NCI-H82 (cell line): ENCODE measurements around the gene FN3K.

ENCODE experiments used
- DNase-seq: peaks from one replicate; lab custom pipeline; 2025; lab: John Stamatoyannopoulos, UW

FN3K gene

DNA sequence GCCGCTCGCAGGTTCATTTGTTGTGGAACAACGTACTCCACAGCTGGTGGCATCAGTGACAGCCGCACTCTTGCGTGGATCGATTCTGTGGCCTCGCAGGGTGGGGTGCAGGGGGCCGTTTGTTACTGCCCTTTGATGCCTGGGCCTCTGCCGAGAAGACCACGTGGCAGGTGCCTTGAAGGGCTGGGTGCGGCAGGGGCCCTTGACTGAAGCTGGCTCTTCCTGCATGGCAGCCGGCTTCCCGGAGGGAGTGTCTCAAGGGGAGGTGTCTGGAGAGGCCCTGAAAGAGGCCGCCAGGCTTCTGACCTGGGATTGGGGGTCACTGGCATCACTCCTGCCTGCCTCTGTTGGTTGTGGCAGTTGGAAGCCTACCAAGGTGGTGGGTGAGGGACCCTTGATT lies 60.2 kb downstream of the FN3K start:
- no peak for DNase-seq

DNA sequence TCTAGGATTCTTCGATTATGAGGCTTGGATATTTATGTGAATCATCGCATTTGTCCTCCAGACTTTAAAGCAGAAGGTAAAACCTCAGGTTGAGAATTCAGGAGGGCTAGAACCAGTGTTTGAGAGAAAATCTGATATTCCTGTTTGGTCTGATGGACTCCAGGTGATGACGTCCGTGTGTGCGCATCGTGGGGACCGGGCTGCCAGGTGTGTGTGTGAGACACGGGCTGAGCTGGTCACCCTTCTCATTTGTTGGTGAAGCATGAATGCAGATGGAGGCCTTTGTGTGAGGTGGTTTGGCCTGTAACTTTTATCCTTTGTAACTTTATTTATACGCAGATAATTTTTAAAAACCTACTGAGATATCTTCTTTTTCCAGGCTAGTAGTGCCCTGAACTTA lies 61.6 kb downstream of the FN3K start:
- DNase-seq, result no peak

DNA sequence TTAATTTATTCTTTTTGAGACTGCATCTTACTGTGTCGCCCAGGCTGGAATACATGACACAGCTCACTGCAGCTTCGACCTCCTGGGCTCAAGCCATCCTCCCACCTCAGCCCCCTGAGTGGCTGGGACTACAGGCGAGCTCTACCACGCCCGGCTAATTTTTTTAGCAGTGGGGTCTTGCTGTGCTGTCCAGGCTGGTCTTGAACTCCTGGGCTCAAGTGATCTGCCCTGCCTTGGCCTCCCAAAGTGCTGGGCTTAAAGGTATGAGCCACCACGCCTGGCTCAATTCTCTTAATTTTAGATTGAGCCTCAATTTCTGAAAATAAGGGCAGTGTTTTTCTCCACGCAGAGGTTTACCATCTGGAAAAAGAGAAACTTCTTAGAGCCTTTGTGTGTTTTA lies 63.3 kb downstream of the FN3K start:
- DNase-seq, result no peak

DNA sequence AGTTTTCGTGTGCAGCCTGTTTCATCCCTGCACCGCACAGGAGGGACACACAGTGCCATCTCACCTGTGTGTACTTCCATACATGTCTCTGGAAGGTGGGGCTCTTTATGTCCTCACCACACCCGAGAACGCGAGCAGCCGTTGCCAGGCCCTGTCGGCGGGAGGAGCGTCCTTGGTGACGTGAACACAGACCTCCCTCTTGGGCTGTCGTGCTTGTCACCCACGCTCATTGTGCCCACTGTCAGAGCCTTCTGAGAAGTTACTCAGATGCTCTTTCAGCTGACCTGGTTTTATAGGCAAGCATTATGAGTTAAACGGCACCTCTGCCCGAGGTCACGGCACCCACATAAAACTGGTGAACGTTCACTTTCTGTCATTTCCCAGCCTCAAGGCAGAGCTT lies 64.2 kb downstream of the FN3K start:
- no peak for DNase-seq
